Calu3 (cell line): ENCODE results near the gene DPYD. TPM values are rescaled to one million over a fixed set of nuclear protein-coding genes. Genes with fewer than 3 reads are reported as not detected.

Experiments
- BruUV-seq: library from RNA; stranded (reverse); fragments of 400-500 nt; replicated peaks from 2 replicates; lab custom pipeline; 2021; lab: Mats Ljungman, UMichigan
- CTCF ChIA-PET: fragments of 300-600 bp; sonication (Branson Sonifier 250); formaldehyde crosslinking; loops from one replicate; lab custom pipeline; 2022; ENCODE audit warnings: antibody characterized with exemption; lab: Charles Lee
- DNase-seq: peaks from one replicate; pipeline ENCODE4 v3.0.0; 2022
- H3K27ac Mint-ChIP-seq: one replicate; pipeline ENCODE4 v1.8.0; 2022; ENCODE audit warnings: mixed read lengths; ENCODE audit not compliant: unreplicated experiment
- H3K27me3 Mint-ChIP-seq: one replicate; pipeline ENCODE4 v1.8.0; 2022; ENCODE audit warnings: mixed read lengths; ENCODE audit not compliant: unreplicated experiment
- H3K36me3 Mint-ChIP-seq: one replicate; pipeline ENCODE4 v1.8.0; 2022; ENCODE audit warnings: mild to moderate bottlenecking, moderate library complexity, mixed read lengths; ENCODE audit not compliant: insufficient read depth, unreplicated experiment
- H3K4me1 Mint-ChIP-seq: one replicate; pipeline ENCODE4 v1.8.0; 2022; ENCODE audit warnings: mild to moderate bottlenecking, low read depth, mixed read lengths; ENCODE audit not compliant: unreplicated experiment
- H3K4me3 Mint-ChIP-seq: one replicate; pipeline ENCODE4 v1.8.0; 2022; ENCODE audit warnings: mild to moderate bottlenecking, low read depth, moderate library complexity, mixed read lengths; ENCODE audit not compliant: unreplicated experiment
- H3K9me3 Mint-ChIP-seq: one replicate; pipeline ENCODE4 v1.8.0; 2022; ENCODE audit warnings: low read depth, mixed read lengths; ENCODE audit not compliant: unreplicated experiment
- CTCF ChIP-seq: fragments of 200-600 bp; IDR thresholded peaks from one replicate; pipeline ENCODE4 v1.8.0; 2022; ENCODE audit warnings: antibody characterized with exemption; ENCODE audit not compliant: unreplicated experiment
- intact Hi-C: fragments of 100-400 bp; cut with micrococcal nuclease; formaldehyde crosslinking; loops from one replicate; pipeline ENCODE4 v1.10.0; 2022; ENCODE audit not compliant: unreplicated experiment
- total RNA-seq: library from RNA; stranded (reverse); gene quantifications from 2 replicates; pipeline ENCODE4 v1.2.3, GENCODE V29; 2022

Gene DPYD
- total RNA-seq, 1 experiment from 2014 or later: 15.6 TPM

- CTCF ChIA-PET: no interaction called here
- Mint-ChIP-seq H3K4me1 (no peaks in the 10 kb centered on the region), H3K27me3 (no peaks in the 10 kb centered on the region), H3K9me3 (no peaks in the 10 kb centered on the region), H3K36me3 (no peaks in the 10 kb centered on the region), H3K4me3 (no peak overlapping the region), H3K27ac (no peak overlapping the region)
- DNase-seq: no peak
- TF ChIP-seq CTCF: no peak
- no TSS peak for BruUV-seq
- intact Hi-C loops: no loop called here
Measured at GRCh38 chr1:97097404-97097925, 823.4 kb downstream of the DPYD start.

GRCh38 chr1:97095764-97096163 lies 825.1 kb downstream of the DPYD start:
- intact Hi-C loops: no loop called here
- TF ChIP-seq CTCF: no peak
- no peaks in the 10 kb centered on the region for H3K4me1 Mint-ChIP-seq
- H3K4me3 Mint-ChIP-seq: no peak overlapping the region
- no peaks in the 10 kb centered on the region for H3K36me3 Mint-ChIP-seq
- no peaks in the 10 kb centered on the region for H3K9me3 Mint-ChIP-seq
- no peaks in the 10 kb centered on the region for H3K27me3 Mint-ChIP-seq
- CTCF ChIA-PET: no interaction called here
- H3K27ac Mint-ChIP-seq: no peak overlapping the region
- DNase-seq: no peak
- BruUV-seq: no TSS peak

GRCh38 chr1:97094247-97094972 lies 826.4 kb downstream of the DPYD start:
- CTCF ChIA-PET: interaction anchor here (0.8 kb wide), 1 partner anchor 957 kb away, joined by 3 read pairs; no protein-coding TSS in a partner anchor
- no peak overlapping the region for H3K27ac Mint-ChIP-seq
- H3K27me3 Mint-ChIP-seq: no peaks in the 10 kb centered on the region
- TF ChIP-seq CTCF: no peak
- no TSS peak for BruUV-seq
- intact Hi-C loops: no loop called here
- no peak overlapping the region for H3K4me3 Mint-ChIP-seq
- no peaks in the 10 kb centered on the region for H3K9me3 Mint-ChIP-seq
- H3K4me1 Mint-ChIP-seq: no peaks in the 10 kb centered on the region
- no peak for DNase-seq
- no peaks in the 10 kb centered on the region for H3K36me3 Mint-ChIP-seq

GRCh38 chr1:97093741-97094140 lies 827.1 kb downstream of the DPYD start:
- TF ChIP-seq CTCF: no peak
- Mint-ChIP-seq H3K4me3 (no peak overlapping the region), H3K36me3 (no peaks in the 10 kb centered on the region), H3K27ac (no peak overlapping the region), H3K9me3 (no peaks in the 10 kb centered on the region), H3K4me1 (no peaks in the 10 kb centered on the region), H3K27me3 (no peaks in the 10 kb centered on the region)
- no TSS peak for BruUV-seq
- no peak for DNase-seq
- CTCF ChIA-PET: interaction anchor here (0.8 kb wide), 1 partner anchor 958 kb away, joined by 3 read pairs; no protein-coding TSS in a partner anchor
- intact Hi-C loops: no loop called here
